Measurements from ENCODE around the gene PDSS1. TPM values are rescaled to one million over a fixed set of nuclear protein-coding genes. Genes with fewer than 3 reads are reported as not detected.
A peak's percentile ranks its signal among the peaks of the same experiment; 100 is the strongest.

PDSS1 gene
- total RNA-seq, 1 donor from 2014 or later = 7.9 TPM

GRCh38 chr10:26697922-26698608 lies 564 bp downstream of the PDSS1 start:
- Histone ChIP-seq H3K27me3 (ENCODE audit: control insufficient read depth, insufficient read depth, low read length) (no peaks in the 10 kb centered on the region), H3K4me3 (ENCODE audit: low read depth, low read length) (peak overlapping the region; percentile 71), H3K36me3 (ENCODE audit: control insufficient read depth, insufficient read depth, low read length) (peaks cover 1% of the 10 kb centered on the region)
- DNase-seq (ENCODE audit: low read depth) = no peak
- TF ChIP-seq CTCF (IDR thresholded peaks at IDR 0.05; ENCODE audit: insufficient read depth, low read length, poor library complexity, severe bottlenecking) = no peak

GRCh38 chr10:26698909-26699308 lies 1.4 kb downstream of the PDSS1 start:
- H3K4me3 ChIP-seq (ENCODE audit: low read depth, low read length) = peak overlapping the region; percentile 71
- DNase-seq (ENCODE audit: low read depth) = no peak
- no peak for TF ChIP-seq CTCF (IDR thresholded peaks at IDR 0.05; ENCODE audit: insufficient read depth, low read length, poor library complexity, severe bottlenecking)
- H3K36me3 ChIP-seq (ENCODE audit: control insufficient read depth, insufficient read depth, low read length) = peaks cover 1% of the 10 kb centered on the region
- no peaks in the 10 kb centered on the region for H3K27me3 ChIP-seq (ENCODE audit: control insufficient read depth, insufficient read depth, low read length)

- Histone ChIP-seq H3K36me3 (ENCODE audit: control insufficient read depth, insufficient read depth, low read length) (peaks cover 1% of the 10 kb centered on the region), H3K27me3 (ENCODE audit: control insufficient read depth, insufficient read depth, low read length) (no peaks in the 10 kb centered on the region), H3K4me3 (ENCODE audit: low read depth, low read length) (no peak overlapping the region)
- DNase-seq (ENCODE audit: low read depth) = no peak
- TF ChIP-seq CTCF (IDR thresholded peaks at IDR 0.05; ENCODE audit: insufficient read depth, low read length, poor library complexity, severe bottlenecking) = no peak
Observed at GRCh38 chr10:26699631-26700030, 2.1 kb downstream of the PDSS1 start.

GRCh38 chr10:26700884-26701630 lies 3.6 kb downstream of the PDSS1 start:
- Histone ChIP-seq H3K36me3 (ENCODE audit: control insufficient read depth, insufficient read depth, low read length) (peaks cover 1% of the 10 kb centered on the region), H3K4me3 (ENCODE audit: low read depth, low read length) (no peak overlapping the region), H3K27me3 (ENCODE audit: control insufficient read depth, insufficient read depth, low read length) (no peaks in the 10 kb centered on the region)
- DNase-seq (ENCODE audit: low read depth) = no peak
- TF ChIP-seq CTCF (IDR thresholded peaks at IDR 0.05; ENCODE audit: insufficient read depth, low read length, poor library complexity, severe bottlenecking) = no peak

GRCh38 chr10:26703096-26703495 lies 5.6 kb downstream of the PDSS1 start:
- no peak for TF ChIP-seq CTCF (IDR thresholded peaks at IDR 0.05; ENCODE audit: insufficient read depth, low read length, poor library complexity, severe bottlenecking)
- Histone ChIP-seq H3K27me3 (ENCODE audit: control insufficient read depth, insufficient read depth, low read length) (no peaks in the 10 kb centered on the region), H3K36me3 (ENCODE audit: control insufficient read depth, insufficient read depth, low read length) (peaks cover 1% of the 10 kb centered on the region), H3K4me3 (ENCODE audit: low read depth, low read length) (no peak overlapping the region)
- no peak for DNase-seq (ENCODE audit: low read depth)

Data from kidney epithelial cell (primary cell).